BE2C (cell line): ENCODE measurements around the gene FAM228B.
"Not testable (repeated sequence)": the region's sequence is repeated elsewhere in the genome, so short reads cannot be mapped to it uniquely, and the experiment has no call there.

Experiments
- DNase-seq: peaks from one replicate; pipeline ENCODE4 v3.0.0-alpha.2; 2020
- H3K27me3 ChIP-seq: fragments of 250-450 bp; sonication (Bioruptor Pico); 2 replicates; pipeline ENCODE4 v1.5.1; 2020; ENCODE audit warnings: mild to moderate bottlenecking
- H3K36me3 ChIP-seq: fragments of 250-450 bp; sonication (Bioruptor Pico); 2 replicates; pipeline ENCODE4 v1.5.1; 2020; ENCODE audit warnings: mild to moderate bottlenecking
- H3K4me1 ChIP-seq: fragments of 250-450 bp; sonication (Bioruptor Pico); 2 replicates; pipeline ENCODE4 v1.5.1; 2020
- H3K4me3 ChIP-seq: 2 replicates; pipeline ENCODE4 v1.5.1; 2011; ENCODE audit warnings: low read depth, low read length
- H3K9me3 ChIP-seq: fragments of 250-450 bp; sonication (Bioruptor Pico); 2 replicates; pipeline ENCODE4 v1.5.1; 2020
- TF ChIP-seq, protein P1 (sequence below): IDR thresholded peaks from 2 replicates; pipeline ENCODE4 v1.5.1; 2012; ENCODE audit warnings: mild to moderate bottlenecking, low read depth, low read length

FAM228B gene

DNA sequence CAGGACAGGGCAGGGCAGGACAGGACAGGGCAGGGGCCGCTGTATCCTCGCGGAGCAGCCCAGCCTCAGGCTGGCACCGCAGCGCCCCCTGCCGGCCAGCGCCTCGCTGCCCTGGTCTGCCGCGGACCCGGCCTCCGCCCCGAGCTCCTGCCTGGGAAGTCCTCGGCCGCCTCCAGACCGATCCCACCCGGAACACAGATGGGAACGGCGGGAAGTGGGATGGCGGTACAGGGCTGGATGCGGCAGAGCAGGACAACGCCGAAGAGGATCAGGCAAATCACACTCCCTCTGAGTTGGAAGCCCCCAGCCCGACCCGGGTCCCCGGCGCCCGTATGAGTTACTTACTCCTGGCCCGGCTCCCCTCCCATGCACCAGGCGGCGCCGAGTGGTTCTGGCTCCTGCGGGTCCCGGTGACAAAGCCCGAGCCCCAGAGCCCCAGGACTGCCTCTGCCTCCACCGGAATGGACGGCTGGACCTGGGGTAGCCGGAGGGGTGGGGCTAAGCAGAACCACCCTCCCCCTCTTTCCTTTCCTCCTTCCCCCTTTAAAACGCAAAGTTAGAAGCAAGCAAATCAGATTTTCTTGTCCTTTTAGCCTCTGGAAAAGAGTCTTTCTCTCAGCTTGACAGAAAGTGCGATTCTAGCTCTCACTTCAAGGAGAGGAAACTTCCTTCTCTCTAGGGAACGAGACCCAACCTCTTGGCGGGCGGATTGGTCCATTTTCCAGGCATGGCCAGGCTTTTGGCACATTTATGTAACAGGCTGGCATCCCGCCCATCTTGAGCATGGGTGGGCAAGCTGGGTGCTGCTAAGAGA is 38.7 kb upstream of the FAM228B start, which contains the start of gene TP53I3:
Gene TP53I3 (minus strand): TSS at position 449 of the 814 bp plus-strand sequence. CDS start 508 bp downstream, outside the sequence.
- no peaks in the 10 kb centered on the region for H3K27me3 ChIP-seq
- TF ChIP-seq, protein P1, sequence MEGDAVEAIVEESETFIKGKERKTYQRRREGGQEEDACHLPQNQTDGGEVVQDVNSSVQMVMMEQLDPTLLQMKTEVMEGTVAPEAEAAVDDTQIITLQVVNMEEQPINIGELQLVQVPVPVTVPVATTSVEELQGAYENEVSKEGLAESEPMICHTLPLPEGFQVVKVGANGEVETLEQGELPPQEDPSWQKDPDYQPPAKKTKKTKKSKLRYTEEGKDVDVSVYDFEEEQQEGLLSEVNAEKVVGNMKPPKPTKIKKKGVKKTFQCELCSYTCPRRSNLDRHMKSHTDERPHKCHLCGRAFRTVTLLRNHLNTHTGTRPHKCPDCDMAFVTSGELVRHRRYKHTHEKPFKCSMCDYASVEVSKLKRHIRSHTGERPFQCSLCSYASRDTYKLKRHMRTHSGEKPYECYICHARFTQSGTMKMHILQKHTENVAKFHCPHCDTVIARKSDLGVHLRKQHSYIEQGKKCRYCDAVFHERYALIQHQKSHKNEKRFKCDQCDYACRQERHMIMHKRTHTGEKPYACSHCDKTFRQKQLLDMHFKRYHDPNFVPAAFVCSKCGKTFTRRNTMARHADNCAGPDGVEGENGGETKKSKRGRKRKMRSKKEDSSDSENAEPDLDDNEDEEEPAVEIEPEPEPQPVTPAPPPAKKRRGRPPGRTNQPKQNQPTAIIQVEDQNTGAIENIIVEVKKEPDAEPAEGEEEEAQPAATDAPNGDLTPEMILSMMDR, result peak; percentile 77
- H3K4me1 ChIP-seq, result peaks cover 4% of the 10 kb centered on the region; the same call in 1 of the 2 replicates
- peak within 1 kb of the TSS; percentile 77 for H3K4me3 ChIP-seq
- DNase-seq, result peak; percentile 95
- peaks cover 7% of the 10 kb centered on the region; the same call in 1 of the 2 replicates for H3K36me3 ChIP-seq
- no peaks in the 10 kb centered on the region for H3K9me3 ChIP-seq

DNA sequence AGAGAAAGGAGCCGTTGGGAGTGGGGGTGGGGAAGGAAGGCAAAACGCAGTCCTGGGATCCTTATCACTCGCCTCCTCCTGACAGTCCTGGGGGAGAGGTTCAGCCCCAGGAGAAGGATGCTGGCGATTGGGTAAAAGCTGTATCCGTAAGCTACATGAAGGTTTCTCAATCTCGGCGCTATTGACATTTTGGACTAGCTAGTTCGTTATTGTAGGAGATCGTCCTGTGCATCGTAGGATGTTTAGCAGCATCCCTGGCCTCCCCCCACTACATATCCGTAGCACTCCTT is 38.1 kb upstream of the FAM228B start:
- TF ChIP-seq, protein P1, result no peak
- no peak for DNase-seq
- H3K9me3 ChIP-seq, result no peaks in the 10 kb centered on the region

DNA sequence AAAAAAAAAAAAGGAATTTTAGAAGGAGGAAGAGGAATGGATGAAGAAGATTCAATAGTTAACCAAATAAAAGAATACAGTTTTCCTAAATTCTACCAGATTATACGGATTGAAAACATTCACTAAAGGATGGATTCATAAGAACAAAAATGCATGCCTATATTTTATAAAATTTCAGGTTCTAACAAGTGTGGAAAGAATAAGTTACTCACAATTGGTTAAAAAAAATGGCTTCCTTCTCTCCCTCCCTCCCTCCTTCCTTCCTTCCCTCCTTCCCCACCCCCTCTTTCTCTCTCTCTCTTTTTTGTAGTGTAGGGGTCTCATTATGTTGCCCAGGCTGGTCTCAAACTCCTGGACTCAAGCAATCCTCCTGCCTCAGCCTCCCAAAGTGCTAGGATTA is 37.0 kb upstream of the FAM228B start:
- no peaks in the 10 kb centered on the region for H3K9me3 ChIP-seq
- DNase-seq, result no peak
- H3K36me3 ChIP-seq, result peaks cover 7% of the 10 kb centered on the region; the same call in 1 of the 2 replicates
- peaks cover 4% of the 10 kb centered on the region; the same call in 1 of the 2 replicates for H3K4me1 ChIP-seq
- TF ChIP-seq, protein P1, result no peak
- no peak overlapping the region for H3K4me3 ChIP-seq
- H3K27me3 ChIP-seq, result no peaks in the 10 kb centered on the region

More for the DNA sequence above, 38.1 kb upstream of the FAM228B start:
- Histone ChIP-seq H3K27me3 (no peaks in the 10 kb centered on the region), H3K4me1 (peaks cover 4% of the 10 kb centered on the region; the same call in 1 of the 2 replicates), H3K4me3 (peak overlapping the region; percentile 77), H3K36me3 (peaks cover 7% of the 10 kb centered on the region; the same call in 1 of the 2 replicates)

DNA sequence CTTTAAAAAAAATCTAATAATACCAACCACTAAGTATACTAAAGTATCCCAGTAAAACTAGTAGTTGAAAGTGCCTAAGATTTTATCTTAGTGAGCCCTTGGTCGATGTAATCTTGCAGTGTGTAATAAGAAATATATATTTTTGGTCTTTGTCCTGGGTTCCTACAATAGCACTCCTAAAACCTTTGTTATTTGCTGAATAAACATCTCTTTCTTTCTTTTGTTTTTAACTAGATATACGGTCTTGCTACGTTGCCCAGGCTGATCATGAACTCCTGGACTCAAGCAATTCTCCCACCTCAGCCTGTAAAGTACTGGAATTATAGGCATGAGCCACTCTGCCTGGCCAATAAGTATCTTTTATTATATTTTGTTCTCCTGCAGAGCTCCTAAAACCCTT is 36.2 kb upstream of the FAM228B start:
- no peaks in the 10 kb centered on the region for H3K27me3 ChIP-seq
- TF ChIP-seq, protein P1, result no peak
- DNase-seq, result no peak

DNA sequence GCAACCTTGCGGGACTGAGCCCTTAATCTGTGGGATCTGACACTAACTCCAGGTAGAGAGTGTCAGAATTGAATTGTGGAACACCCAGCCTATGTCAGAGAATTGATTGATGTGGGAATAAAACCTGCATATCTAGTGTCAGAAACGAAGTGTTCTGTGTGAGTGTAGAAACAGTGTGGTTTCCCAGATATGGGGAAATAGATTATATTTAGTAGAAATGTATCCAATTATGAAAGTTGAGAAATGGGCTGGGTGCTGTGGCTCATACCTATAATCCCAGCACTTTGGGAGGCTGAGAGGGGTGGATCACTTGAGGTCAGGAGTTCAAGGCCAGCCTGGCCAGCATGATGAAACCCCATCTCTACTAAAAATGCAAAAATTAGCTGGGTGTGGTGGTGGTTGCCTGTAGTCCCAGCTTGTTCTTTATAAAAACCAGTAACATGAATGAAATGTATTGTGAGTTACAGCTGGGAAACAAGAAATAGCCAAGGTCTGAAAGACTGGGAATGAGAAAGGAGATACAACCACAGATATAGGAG is 34.4 kb upstream of the FAM228B start:
- Histone ChIP-seq H3K4me1 (peaks cover 4% of the 10 kb centered on the region; the same call in 1 of the 2 replicates), H3K36me3 (no peaks in the 10 kb centered on the region), H3K27me3 (no peaks in the 10 kb centered on the region), H3K9me3 (no peaks in the 10 kb centered on the region), H3K4me3 (no peak overlapping the region)
- no peak for DNase-seq
- TF ChIP-seq, protein P1, result no peak

More for the DNA sequence above, 36.2 kb upstream of the FAM228B start:
- H3K4me1 ChIP-seq, result peaks cover 4% of the 10 kb centered on the region; the same call in 1 of the 2 replicates
- H3K4me3 ChIP-seq, result no peak overlapping the region
- no peaks in the 10 kb centered on the region for H3K9me3 ChIP-seq
- peaks cover 7% of the 10 kb centered on the region; the same call in 1 of the 2 replicates for H3K36me3 ChIP-seq

DNA sequence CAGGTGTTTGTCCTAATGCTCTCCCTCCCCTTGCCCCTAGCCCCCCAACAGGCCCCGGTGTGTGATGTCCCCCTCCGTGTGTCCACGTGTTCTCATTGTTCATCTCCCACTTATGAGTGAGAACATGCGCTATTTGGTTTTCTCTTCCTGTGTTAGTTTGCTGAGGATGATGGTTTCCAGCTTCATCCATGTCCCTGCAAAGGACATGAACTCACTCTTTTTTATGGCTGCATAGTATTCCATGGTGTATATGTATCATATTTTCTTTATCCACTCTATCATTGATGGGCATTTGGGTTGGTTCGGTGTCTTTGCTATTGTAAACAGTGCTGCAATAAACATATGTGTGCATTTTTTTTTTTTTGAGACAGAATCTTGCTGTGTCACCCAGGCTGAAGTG is 30.0 kb upstream of the FAM228B start:
- not testable (repeated sequence) for H3K4me1 ChIP-seq, H3K9me3 ChIP-seq, H3K27me3 ChIP-seq, H3K4me3 ChIP-seq, DNase-seq, H3K36me3 ChIP-seq

DNA sequence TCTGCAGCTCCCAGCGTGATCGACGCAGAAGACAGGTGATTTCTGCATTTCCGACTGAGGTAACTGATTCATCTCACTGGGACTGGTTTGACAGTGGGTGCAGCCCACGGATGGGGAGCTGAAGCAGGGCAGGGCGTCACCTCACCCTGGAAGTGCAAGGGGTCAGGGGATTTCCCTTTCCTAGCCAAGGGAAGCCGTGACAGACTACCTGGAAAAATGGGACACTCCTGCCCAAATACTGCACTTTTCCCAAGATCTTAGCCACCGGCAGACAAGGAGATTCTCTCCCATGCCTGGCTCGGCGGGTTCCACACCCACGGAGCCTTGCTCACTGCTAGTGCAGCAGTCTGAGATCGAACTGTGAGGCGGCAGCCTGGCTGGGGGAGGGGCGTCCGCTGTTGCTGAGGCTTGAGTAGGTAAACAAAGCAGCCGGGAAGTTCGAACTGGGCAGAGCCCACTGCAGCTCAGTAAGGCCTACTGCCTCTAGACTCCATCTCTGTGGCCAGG is 28.0 kb upstream of the FAM228B start:
- not testable (repeated sequence) for DNase-seq, H3K4me1 ChIP-seq, H3K9me3 ChIP-seq, H3K36me3 ChIP-seq, H3K27me3 ChIP-seq, H3K4me3 ChIP-seq

DNA sequence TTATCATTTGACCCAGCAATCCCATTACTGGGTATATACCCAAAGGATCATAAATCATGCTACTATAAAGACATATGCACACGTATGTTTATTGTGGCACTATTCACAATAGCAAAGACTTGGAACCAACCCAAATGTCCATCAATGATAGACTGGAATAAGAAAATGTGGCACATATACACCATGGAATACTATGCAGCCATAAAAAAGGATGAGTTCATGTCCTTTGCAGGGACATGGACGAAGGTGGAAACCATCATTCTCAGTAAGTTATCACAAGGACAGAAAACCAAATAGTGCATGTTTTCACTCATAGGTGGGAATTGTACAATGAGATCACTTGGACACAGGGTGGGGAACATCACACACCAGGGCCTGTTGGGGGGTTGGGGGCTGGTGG is 22.5 kb upstream of the FAM228B start:
- H3K9me3 ChIP-seq, H3K4me3 ChIP-seq, DNase-seq, H3K36me3 ChIP-seq, H3K27me3 ChIP-seq, H3K4me1 ChIP-seq: not testable (repeated sequence)
